ENCODE measurements around the gene POLR3B.

DNA sequence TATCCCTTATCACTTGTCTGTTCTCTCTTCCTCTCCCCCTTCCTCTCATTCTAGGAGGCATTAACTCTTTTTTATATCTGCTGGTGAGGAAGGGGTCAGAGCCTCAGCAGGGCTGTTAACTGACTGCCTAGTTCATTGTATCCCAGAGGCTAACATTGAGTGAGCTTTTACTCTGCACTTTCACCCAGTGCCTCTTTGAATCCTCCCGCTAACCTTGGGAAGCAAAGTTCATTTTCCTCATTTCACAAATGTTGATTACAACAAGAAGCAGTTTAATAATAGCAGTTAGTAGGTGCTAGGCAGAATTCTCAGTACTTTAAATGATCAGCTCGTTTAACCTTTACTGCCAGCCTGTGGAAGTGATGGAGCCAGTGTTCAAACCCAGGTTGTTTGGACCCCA is 75.5 kb downstream of the POLR3B start:
- TF ChIP-seq ZNF274 (IDR thresholded peaks at IDR 0.05; ENCODE audit: low read depth, low read length) (no peak), YY1 (IDR thresholded peaks at IDR 0.05; ENCODE audit: insufficient read depth, insufficient read length) (no peak)

Data from NT2/D1 (cell line).